ENCODE measurements around the gene POC5.
"Not testable (repeated sequence)": the region's sequence is repeated elsewhere in the genome, so short reads cannot be mapped to it uniquely, and the experiment has no call there.

POC5 gene

GRCh38 chr5:75717082-75717922 is at the start of gene POC5:
POC5 (minus strand) TSS chr5:75717437; CDS start chr5:75712937, 4,500 bp downstream.
- DNase-seq, result peak; percentile 99

DNA sequence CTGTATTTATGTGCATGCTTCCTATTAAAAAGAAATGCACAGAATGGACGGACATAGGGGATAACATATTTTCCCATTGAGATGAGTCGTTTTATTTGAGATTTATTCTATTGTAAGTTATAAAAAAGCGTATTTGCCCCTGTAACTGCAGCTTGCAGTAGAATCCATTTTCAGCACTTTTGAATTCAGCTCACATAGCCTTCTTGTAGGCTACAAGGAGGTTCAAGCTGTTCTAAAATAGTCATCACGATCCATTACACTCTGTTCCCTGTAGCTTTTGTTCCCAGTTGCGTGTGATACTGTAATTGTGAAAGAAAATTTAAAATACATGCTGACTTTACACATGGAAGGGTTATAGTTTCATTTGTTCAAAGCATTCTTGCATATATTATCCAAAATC is 40.9 kb upstream of the POC5 start:
- no peak for DNase-seq

GRCh38 chr5:75756981-75757380 is 39.7 kb upstream of the POC5 start:
- no peak for DNase-seq

DNA sequence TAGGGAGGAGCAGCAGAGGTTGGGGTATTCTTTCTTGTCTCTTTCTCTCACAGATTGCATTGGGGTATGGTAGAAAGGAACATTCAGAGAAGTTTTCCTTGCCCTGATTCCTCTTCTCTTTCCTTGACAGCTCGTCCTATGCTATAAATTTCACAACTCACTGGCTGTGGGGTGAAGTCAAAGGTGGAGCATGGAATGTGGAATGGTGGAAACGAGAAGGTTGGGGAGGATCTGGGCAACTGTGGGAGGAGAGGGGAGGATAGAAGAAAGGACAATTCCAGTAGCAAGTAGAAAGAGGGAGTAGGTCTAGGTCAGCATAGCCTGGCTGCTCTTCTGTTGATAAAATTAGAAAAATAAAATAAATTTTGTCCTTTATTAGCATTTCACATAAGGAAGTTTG is 39.0 kb upstream of the POC5 start:
- DNase-seq, result no peak

DNA sequence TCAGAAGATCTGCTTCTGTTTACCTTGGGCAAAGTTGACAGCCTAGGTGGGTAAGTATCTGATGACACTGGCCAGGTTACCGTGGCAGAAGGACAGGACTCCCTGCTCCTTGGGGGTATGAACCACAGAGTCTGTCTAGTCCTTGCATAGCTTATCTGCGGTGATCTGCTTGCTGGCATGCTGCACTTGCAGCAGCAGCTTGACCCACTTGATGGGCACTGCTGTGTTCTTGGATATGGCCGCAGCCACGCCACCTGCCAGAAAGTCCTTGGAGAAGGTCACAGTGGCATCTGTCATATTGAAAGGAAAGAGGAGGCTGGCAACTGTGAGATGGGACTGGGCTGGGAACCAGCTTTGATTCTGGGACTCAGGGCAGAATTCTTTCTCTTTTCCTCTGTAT is 35.9 kb upstream of the POC5 start:
- DNase-seq, result no peak

GRCh38 chr5:75744355-75744754 is 27.1 kb upstream of the POC5 start:
- DNase-seq, result no peak

DNA sequence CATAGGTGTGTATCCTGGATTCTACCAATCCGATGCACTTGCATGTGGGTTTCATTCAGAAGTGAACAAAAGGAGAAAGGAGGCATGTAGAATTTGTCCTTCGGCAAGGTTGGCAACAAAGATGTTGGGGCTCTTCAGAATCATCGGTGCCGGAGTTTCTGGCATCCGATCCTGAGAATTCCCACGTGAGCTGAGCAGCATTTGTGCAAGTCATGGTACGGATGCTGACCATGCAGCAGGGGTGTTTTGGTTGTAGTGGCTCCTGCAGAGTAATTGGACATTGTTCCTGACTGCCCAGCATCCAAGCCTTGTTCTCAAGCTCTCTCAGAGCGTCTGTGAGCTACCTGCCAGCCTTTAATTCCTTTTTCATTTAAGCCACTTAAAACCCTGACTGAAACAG is 19.0 kb upstream of the POC5 start:
- no peak for DNase-seq

- DNase-seq, result no peak
Measured at GRCh38 chr5:75734913-75735789, 17.9 kb upstream of the POC5 start.

- no peak for DNase-seq
Measured at GRCh38 chr5:75733767-75734166, 16.5 kb upstream of the POC5 start.

DNA sequence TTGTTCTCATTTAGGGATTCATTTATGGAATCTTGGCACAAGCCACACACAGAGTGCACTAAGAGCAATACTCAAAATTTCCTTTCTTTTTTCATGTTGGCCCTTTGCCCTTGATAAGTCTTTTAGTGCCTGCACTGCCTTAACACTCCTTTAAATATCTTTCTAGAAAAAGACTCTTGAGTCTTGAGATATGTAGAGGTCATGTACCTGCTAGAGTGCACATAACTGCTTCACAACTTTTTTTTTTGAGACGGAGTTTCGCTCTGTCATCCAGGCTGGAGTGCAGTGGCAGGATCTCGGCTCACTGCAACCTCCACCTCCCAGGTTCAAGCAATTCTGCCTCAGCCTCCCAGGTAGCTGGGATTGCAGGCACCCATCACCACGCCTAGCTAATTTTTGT is 14.3 kb upstream of the POC5 start:
- not testable (repeated sequence) for DNase-seq

DNA sequence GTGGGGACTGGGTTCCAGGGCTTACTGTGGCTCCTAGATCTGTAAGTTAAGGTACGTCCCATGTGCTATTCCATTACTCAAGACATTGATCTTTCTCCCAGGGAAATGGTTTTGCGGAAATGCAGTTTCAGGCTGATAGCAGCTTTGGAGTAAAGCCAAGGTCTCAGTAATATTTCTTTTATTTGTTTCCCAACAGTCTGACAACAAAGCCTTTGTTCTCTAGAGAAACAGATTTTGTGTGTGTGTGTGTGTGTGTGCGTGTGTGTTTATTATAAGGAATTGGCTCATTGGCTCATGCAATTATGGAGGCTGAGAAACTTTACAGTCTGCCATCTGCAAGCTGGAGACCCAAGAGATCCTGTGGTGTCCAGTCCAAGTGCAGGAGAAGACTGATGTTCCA is 12.1 kb upstream of the POC5 start:
- no peak for DNase-seq

GRCh38 chr5:75727931-75728330 is 10.7 kb upstream of the POC5 start:
- no peak for DNase-seq

DNA sequence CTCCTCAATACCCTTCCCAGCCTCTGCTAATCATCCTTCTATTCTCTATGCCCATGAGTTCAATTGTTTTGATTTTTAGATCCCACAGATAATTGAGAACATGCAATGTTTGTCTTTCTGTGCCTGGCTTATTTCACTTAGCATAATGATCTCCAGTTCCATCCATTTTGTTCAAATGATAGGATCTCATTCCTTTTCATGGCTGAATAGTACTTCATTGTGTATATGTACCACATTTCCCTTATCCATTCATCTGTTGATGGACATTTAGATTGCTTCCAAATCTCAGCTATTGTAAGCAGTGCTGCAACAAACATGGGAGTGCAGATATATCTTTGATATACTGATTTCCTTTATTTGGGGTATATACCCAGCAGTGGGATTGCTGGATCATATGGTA is 9.0 kb upstream of the POC5 start:
- not testable (repeated sequence) for DNase-seq

GRCh38 chr5:75723378-75723777 is 6.1 kb upstream of the POC5 start:
- DNase-seq, result no peak

- DNase-seq, result no peak
Measured at GRCh38 chr5:75721573-75721972, 4.3 kb upstream of the POC5 start.

- DNase-seq, result no peak
Measured at GRCh38 chr5:75720882-75721281, 3.6 kb upstream of the POC5 start.

- DNase-seq, result no peak
Measured at GRCh38 chr5:75716715-75717081, 539 bp downstream of the POC5 start.

DNA sequence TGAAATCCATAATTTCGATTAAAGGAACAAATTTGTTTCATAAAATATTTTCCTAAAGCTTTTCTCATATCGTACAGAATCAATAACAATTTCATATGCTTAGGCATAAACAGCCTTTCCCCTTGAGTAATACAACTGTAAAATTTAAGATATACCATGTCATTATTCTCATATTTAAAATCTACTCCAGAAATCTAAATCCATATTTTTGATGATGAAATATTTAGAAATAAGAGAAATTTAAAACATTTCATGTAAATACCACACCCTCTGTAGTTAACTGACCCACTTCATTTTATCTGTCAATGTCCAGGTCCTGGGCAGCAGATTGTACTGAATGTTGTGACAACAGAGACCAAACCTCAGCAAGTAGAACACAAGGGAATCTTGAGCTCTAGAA is 5.1 kb downstream of the POC5 start:
- DNase-seq, result no peak

GRCh38 chr5:75711151-75711550 is 6.1 kb downstream of the POC5 start:
- no peak for DNase-seq

DNA sequence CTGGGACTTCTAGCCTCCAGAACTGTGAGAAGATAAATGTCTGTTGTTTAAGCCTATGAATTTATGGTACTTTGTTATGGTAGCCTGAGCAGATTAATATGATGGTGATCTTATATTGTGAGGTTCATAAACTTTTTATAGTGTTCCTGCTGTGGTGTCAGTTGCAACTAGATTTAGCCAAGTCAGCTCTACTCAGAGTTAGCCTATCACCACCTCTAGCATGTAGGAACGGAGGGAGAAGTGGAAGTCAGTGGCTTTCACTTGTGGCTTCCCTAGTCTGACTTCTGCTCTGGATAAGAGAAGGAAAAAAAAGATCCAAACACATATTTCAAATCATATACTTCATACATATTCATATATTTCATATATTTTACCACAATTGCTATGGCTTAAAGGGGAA is 6.6 kb downstream of the POC5 start:
- no peak for DNase-seq

DNA sequence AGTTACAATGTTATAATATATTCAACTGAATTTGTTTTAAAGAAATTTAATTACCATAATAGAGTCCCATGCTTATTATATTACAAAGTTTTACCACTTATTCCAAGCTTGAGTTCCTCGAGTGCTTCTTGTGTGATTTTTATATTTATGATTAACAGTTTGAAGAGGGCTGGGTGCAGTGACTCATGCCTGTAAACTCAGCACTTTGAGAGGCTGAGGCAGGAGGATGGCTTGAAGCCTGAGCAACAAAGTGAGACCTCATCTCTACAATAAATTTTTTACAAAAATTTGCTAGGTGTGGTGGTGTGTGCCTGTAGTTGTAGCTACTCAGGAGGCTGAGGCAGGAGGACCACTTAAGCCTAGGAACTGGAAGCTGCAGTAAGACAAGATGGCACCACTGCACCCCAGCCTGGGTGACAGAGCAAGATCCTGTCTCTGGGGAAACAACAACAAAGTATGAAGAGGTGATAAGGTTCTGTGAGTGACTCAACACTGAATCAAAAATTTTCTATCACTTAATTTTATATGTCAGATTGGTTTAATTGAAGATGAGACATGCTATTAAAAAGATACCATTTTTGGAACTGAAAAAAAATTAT is 9.2 kb downstream of the POC5 start:
- no peak for DNase-seq

DNA sequence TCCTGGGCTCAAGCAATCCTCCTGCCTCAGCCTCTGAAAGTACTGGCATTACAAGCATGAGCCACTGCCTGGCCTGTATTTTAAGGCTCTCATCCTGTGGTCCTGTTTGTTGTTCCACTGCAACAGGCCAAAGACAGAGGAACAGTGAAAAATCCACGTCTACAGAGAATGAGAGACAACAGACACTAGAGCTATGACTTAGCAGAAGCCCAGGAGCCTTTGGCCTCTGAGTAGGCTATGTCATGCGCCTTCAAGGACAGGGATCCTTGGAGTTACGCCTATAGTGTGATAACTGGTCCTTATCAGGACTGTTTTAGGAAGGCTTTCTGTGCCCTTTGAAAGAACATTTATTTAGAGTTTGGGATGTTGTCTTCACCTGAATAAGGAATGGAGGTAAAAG is 10.5 kb downstream of the POC5 start:
- DNase-seq, result no peak

DNA sequence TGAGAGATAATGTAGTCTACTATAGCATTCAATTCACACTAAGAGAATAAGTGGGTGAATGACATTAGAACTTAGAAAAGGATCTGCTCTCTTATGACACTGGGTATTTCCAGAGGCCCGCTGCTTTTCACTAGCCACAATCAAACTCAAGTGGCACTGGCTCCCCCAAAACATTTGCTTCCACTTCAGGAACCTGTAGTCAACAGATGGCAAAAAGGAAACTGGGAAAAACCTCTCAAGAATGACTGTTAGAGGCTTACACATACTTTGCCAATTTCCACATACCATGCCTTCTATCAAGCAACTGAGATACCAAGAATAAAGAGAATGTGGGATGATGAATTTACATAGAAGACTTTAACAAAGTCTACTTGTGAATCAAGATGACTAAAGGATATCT is 11.2 kb downstream of the POC5 start:
- no peak for DNase-seq

- no peak for DNase-seq
Measured at GRCh38 chr5:75701856-75702255, 15.4 kb downstream of the POC5 start.

Measured in activated CD8-positive, alpha-beta memory T cell treated with anti-CD3 and anti-CD28 coated beads for 24 hours (primary cell).